Right lobe of liver (tissue), 4 donors: ENCODE measurements around the gene EFNA5.

ENCODE experiments used
- CTCF ChIP-seq, 4 donors: fragments of 200-600 bp in 3 of 4; fragments of 450-650 bp in 1 of 4; IDR thresholded peaks; one replicate each; pipeline versions ENCODE4 v1.5.1 to v1.8.0; 2016 to 2022; ENCODE audit warnings: antibody characterized with exemption in 4 of 4, mild to moderate bottlenecking in 2 of 4
- POLR2A ChIP-seq: fragments of 450-650 bp; IDR thresholded peaks from one replicate; pipeline ENCODE4 v1.6.1; 2017; ENCODE audit warnings: antibody characterized with exemption, mild to moderate bottlenecking
- donor health status: DM: no; HTN: no; CAD: no.
- donor health status: DM: no; HTN: no; CAD: no.
- donor health status: DM: no; HTN: yes; CAD: no.

DNA sequence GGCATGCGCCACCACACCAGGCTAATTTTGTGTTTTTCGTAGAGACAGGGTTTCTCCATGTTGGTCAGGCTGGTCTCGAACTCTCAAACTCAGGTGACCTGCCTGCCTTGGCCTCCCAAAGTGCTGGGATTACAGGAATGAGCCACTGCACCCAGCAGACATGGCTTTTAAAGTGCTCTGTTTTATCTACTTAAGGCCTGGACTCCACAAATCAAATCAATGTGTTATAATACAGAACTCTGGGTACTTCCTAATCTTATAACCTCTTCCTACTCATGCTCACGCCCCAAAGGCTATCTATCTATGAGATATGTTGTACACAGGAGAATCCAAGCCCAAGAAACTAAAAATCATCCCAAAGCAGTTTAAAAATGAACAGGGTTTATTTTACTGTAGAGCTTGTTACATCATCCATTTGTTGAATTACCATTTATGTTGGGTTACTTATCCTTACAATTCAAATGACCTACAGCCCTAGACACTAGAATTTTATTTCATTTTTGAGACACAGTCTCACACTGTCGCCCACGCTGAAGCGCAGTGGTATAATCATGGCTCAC lies 155.1 kb downstream of the EFNA5 start:
- TF ChIP-seq CTCF (IDR thresholded peaks at IDR 0.05) = no peak
- no peak for TF ChIP-seq POLR2A
